Measurements from ENCODE around the gene PDE6B. TPM values are rescaled to one million over a fixed set of nuclear protein-coding genes. Genes with fewer than 3 reads are reported as not detected.

Gene PDE6B
- total and polyA plus RNA-seq, 2 of the 13 experiments (the other 11 are each of a cell fraction or from before 2014, with no cell fraction given): 0.38 to 0.40 TPM

DNA sequence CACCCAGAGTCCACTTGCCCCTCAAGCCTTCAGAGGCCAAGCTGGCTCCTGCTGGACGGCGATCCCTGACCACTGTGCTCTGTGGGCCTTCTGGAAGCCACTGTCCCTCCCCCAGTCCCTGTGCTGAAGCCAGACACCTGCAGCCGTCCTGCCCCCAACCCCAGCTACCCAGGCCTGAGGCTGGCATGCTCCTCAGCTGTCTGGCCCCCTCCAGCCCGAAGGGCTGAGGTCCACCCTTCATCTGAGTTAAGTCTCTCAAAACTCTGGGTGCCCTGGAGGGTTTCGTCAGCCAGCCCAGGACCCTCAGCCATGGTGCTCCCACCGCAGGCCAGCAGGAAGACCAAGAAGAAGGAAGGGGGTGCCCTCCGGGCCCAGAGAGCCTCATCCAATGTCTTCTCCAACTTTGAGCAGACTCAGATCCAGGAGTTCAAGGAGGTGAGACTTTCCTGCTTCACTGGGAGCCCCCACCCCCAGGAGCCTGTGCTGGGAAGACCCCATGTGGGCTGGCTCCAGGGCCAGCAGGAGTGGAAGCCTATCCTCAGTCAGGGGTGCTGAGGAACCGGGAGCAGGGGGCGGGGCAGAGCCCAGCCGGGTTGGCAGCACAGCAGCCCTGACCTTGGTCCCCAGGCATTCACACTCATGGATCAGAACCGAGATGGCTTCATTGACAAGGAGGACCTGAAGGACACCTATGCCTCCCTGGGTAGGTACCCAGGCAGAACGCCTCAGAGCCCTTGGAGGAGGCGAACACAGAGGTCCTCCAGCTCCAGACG, 53.1 kb downstream of the PDE6B start:
- BruUV-seq (replicated peaks): no TSS peak
- intact Hi-C loops (cut with micrococcal nuclease; ENCODE audit: unreplicated experiment): loop anchor here (10.0 kb wide), 1 partner anchor 204 kb away; no protein-coding TSS in a partner anchor
- TF ChIP-seq NFKB2 (CRISPR knock-in tag; IDR thresholded peaks at IDR 0.05; ENCODE audit: borderline replicate concordance) (no peak), GABPB1 (CRISPR knock-in tag; IDR thresholded peaks at IDR 0.05) (no peak), ZSCAN31 (CRISPR knock-in tag; IDR thresholded peaks at IDR 0.05; ENCODE audit: low read depth) (no peak), STAG1 (CRISPR knock-in tag; IDR thresholded peaks at IDR 0.05) (no peak), ZNF138 (CRISPR knock-in tag; IDR thresholded peaks at IDR 0.05; ENCODE audit: low read depth) (no peak), STAT5B (CRISPR knock-in tag; IDR thresholded peaks at IDR 0.05) (no peak), PAWR (CRISPR knock-in tag; IDR thresholded peaks at IDR 0.05; ENCODE audit: borderline replicate concordance) (no peak), ZNF12 (CRISPR knock-in tag; IDR thresholded peaks at IDR 0.05) (peak; percentile 87), RFX3 (CRISPR knock-in tag; IDR thresholded peaks at IDR 0.05) (no peak), ZNF614 (CRISPR knock-in tag; IDR thresholded peaks at IDR 0.05; ENCODE audit: borderline replicate concordance) (no peak), MED8 (CRISPR knock-in tag; IDR thresholded peaks at IDR 0.05; ENCODE audit: insufficient replicate concordance) (no peak), MAZ (IDR thresholded peaks at IDR 0.05; ENCODE audit: borderline replicate concordance, low read depth, low read length) (no peak), MAZ (CRISPR knock-in tag; IDR thresholded peaks at IDR 0.05; ENCODE audit: low read depth) (0 out of 2 replicates have a peak, but pooled peaks have one; percentile 44), RFX5 (IDR thresholded peaks at IDR 0.05; ENCODE audit: low read depth, low read length) (0 out of 2 replicates have a peak, but pooled peaks have one; percentile 2), ZNF83 (CRISPR knock-in tag; IDR thresholded peaks at IDR 0.05; ENCODE audit: borderline replicate concordance) (0 out of 2 replicates have a peak, but pooled peaks have one; percentile 33), AKAP8 (CRISPR knock-in tag; IDR thresholded peaks at IDR 0.05) (0 out of 2 replicates have a peak, but pooled peaks have one; percentile 4), CBFB (CRISPR knock-in tag; IDR thresholded peaks at IDR 0.05) (no peak), ZFP91 (CRISPR knock-in tag; IDR thresholded peaks at IDR 0.05; ENCODE audit: borderline replicate concordance) (0 out of 2 replicates have a peak, but pooled peaks have one; percentile 21), ZNF75D (CRISPR knock-in tag; IDR thresholded peaks at IDR 0.05; ENCODE audit: borderline replicate concordance) (no peak), ZNF816 (CRISPR knock-in tag; IDR thresholded peaks at IDR 0.05; ENCODE audit: borderline replicate concordance) (no peak), NONO (IDR thresholded peaks at IDR 0.05) (no peak), NONO (CRISPR knock-in tag; conservative IDR thresholded peaks at IDR 0.05) (0 out of 2 replicates have a peak, but pooled peaks have one; percentile 46)
- POLR2A ChIA-PET: interaction anchor here (1.0 to 1.5 kb wide), 3 partner anchors 9 to 22 kb away, joined by 3 to 7 read pairs (median 3); no protein-coding TSS in a partner anchor
- H3K4me1 ChIP-seq (ENCODE audit: insufficient read depth, low read length): peaks cover 77% of the 10 kb centered on the region
- no peak for ATAC-seq
- H3K27ac ChIP-seq (ENCODE audit: extremely low read length, insufficient read depth, low read length): no peak overlapping the region
- peaks cover 10% of the 10 kb centered on the region for H3K79me2 ChIP-seq (ENCODE audit: insufficient read depth, low read length)
- H2AFZ ChIP-seq (ENCODE audit: low read length): no peak overlapping the region
- no peaks in the 10 kb centered on the region for H3K27me3 ChIP-seq (ENCODE audit: control insufficient read depth in 1 of 2, insufficient read depth in 2 of 2, low read length in 2 of 2)
- FAIRE-seq: no peak
- no peaks in the 10 kb centered on the region for H3K9me3 ChIP-seq (ENCODE audit: low read length)
- H3K4me3 ChIP-seq (replicated peaks in 1 of 3; ENCODE audit: insufficient read depth in 1 of 3, low read depth in 2 of 3, low read length in 3 of 3): peak overlapping the region in 2 of 3 experiments; percentile 33 to 62; a peak in 4 of 6 replicates
- H3K36me3 ChIP-seq (replicated peaks in 1 of 2; ENCODE audit: control insufficient read depth in 1 of 2, insufficient read depth in 2 of 2, low read length in 2 of 2): no peaks in the 10 kb centered on the region
- H3K9ac ChIP-seq (ENCODE audit: insufficient read depth, low read depth, low read length): peak overlapping the region; percentile 50; the same call in 1 of the 2 replicates
- WGBS (ENCODE audit: low lambda C conversion rate): 32% methylated on average over 8 of the region's 14 CpGs
- DNase-seq (ENCODE audit: low spot score): no peak
- no peaks in the 10 kb centered on the region for H4K20me1 ChIP-seq (ENCODE audit: insufficient read depth, low read length)
- CTCF ChIA-PET (ENCODE audit: low intra/inter-chr PET ratio, low total read pairs): no interaction called here
- peak overlapping the region; percentile 91 for H3K4me2 ChIP-seq (ENCODE audit: low read depth, low read length)
- in situ Hi-C loops (cut with HindIII; ENCODE audit: extremely low pct_ligation_motif_present, low pct_unique_long_range_greater_than_20kb): no loop called here
